ENCODE data around the gene CACNA1C.

Gene CACNA1C

GRCh38 chr12:2328661-2329060 is 275.9 kb downstream of the CACNA1C start:
- DNase-seq = no peak

- no peak for DNase-seq
Measured at GRCh38 chr12:2329661-2330210, 276.9 kb downstream of the CACNA1C start.

GRCh38 chr12:2332236-2332635 is 279.4 kb downstream of the CACNA1C start:
- DNase-seq = no peak

- no peak for DNase-seq
Measured at GRCh38 chr12:2332947-2333346, 280.2 kb downstream of the CACNA1C start.

GRCh38 chr12:2333491-2334195 is 280.9 kb downstream of the CACNA1C start:
- DNase-seq = no peak

GRCh38 chr12:2334271-2334670 is 281.5 kb downstream of the CACNA1C start:
- DNase-seq = no peak

- DNase-seq = no peak
Measured at GRCh38 chr12:2334689-2335088, 281.9 kb downstream of the CACNA1C start.

- no peak for DNase-seq
Measured at GRCh38 chr12:2335109-2335508, 282.3 kb downstream of the CACNA1C start.

- DNase-seq = no peak
Measured at GRCh38 chr12:2335513-2335912, 282.7 kb downstream of the CACNA1C start.

GRCh38 chr12:2335916-2336315 is 283.1 kb downstream of the CACNA1C start:
- DNase-seq = no peak

- no peak for DNase-seq
Measured at GRCh38 chr12:2336409-2336829, 283.6 kb downstream of the CACNA1C start.

- DNase-seq = no peak
Measured at GRCh38 chr12:2337031-2338010, 284.5 kb downstream of the CACNA1C start.

GRCh38 chr12:2338381-2338780 is 285.6 kb downstream of the CACNA1C start:
- no peak for DNase-seq

GRCh38 chr12:2338991-2339431 is 286.2 kb downstream of the CACNA1C start:
- DNase-seq = no peak

GRCh38 chr12:2341051-2341751 is 288.4 kb downstream of the CACNA1C start:
- DNase-seq = no peak

- DNase-seq = no peak
Measured at GRCh38 chr12:2341871-2342270, 289.1 kb downstream of the CACNA1C start.

GRCh38 chr12:2343681-2344080 is 290.9 kb downstream of the CACNA1C start:
- DNase-seq = no peak

GRCh38 chr12:2344476-2344875 is 291.7 kb downstream of the CACNA1C start:
- DNase-seq = no peak

- no peak for DNase-seq
Measured at GRCh38 chr12:2344885-2345284, 292.1 kb downstream of the CACNA1C start.

- DNase-seq = no peak
Measured at GRCh38 chr12:2345902-2346301, 293.1 kb downstream of the CACNA1C start.

GRCh38 chr12:2346416-2346815 is 293.6 kb downstream of the CACNA1C start:
- no peak for DNase-seq

GRCh38 chr12:2347137-2347843 is 294.5 kb downstream of the CACNA1C start:
- DNase-seq = no peak

Measured in NCI-H510A (cell line).